ENCODE data around the gene RAB4B.

GRCh38 chr19:40791996-40792395, 13.9 kb downstream of the RAB4B start:
- TF ChIP-seq UBTF (CRISPR knock-in tag; IDR thresholded peaks at IDR 0.05): no peak
- TF ChIP-seq ZNF432 (CRISPR knock-in tag; IDR thresholded peaks at IDR 0.05; ENCODE audit: borderline replicate concordance): no peak
- TF ChIP-seq POLR2A (IDR thresholded peaks at IDR 0.05; ENCODE audit: insufficient read depth in 1 of 2, low read depth in 2 of 2, low read length in 2 of 2): no peak
- TF ChIP-seq ZNF747 (CRISPR knock-in tag; IDR thresholded peaks at IDR 0.05; ENCODE audit: borderline replicate concordance): no peak
- TF ChIP-seq SP4 (CRISPR knock-in tag; IDR thresholded peaks at IDR 0.05): no peak
- no peak for TF ChIP-seq CREB1 (IDR thresholded peaks at IDR 0.05)
- no peak for TF ChIP-seq CREB1 (CRISPR knock-in tag; IDR thresholded peaks at IDR 0.05)
- TF ChIP-seq GTF3A (CRISPR knock-in tag; conservative IDR thresholded peaks at IDR 0.05): no peak
- no peak for TF ChIP-seq KDM1A (CRISPR knock-in tag; IDR thresholded peaks at IDR 0.05)
- no peak for TF ChIP-seq ZNF33B (CRISPR knock-in tag; IDR thresholded peaks at IDR 0.05)
- TF ChIP-seq NCOA1 (CRISPR knock-in tag; IDR thresholded peaks at IDR 0.05): no peak
- TF ChIP-seq SUZ12 (IDR thresholded peaks at IDR 0.05; ENCODE audit: low read depth, low read length): no peak
- no peak for TF ChIP-seq RFXAP (CRISPR knock-in tag; IDR thresholded peaks at IDR 0.05; ENCODE audit: borderline replicate concordance)
- TF ChIP-seq XRCC5 (optimal IDR thresholded peaks at IDR 0.05; ENCODE audit: low read length): no peak
